Heart left ventricle (tissue), 13 donors: ENCODE data around the gene GGT5.

Experiments
- POLR2A ChIP-seq, 2 donors: fragments of 450-650 bp; IDR thresholded peaks; one replicate each; pipeline ENCODE4 v1.6.1; 2017; ENCODE audit warnings: antibody characterized with exemption in 2 of 2, mild to moderate bottlenecking in 2 of 2, moderate library complexity in 2 of 2
- TF ChIP-seq, protein P1 (sequence below), 12 donors: fragments of 200-600 bp; sonication (generic) in 4 of 12; IDR thresholded peaks; one replicate each; pipeline versions ENCODE4 v1.5.0 to v1.8.0; 2018 to 2022; ENCODE audit warnings: antibody characterized with exemption in 12 of 12, mild to moderate bottlenecking in 5 of 12
- donor health status: ischemic (EF 13 %, LVEDD 7.1; RV severe dilation, severe dysfunction).
- donor health status: DM: no; HTN: yes; CAD: no.
- donor health status: DM: no; HTN: no; CAD: no.
- donor health status: ischemic (EF 25% LVEDD 6.9; RV normal size, moderate dysfunction).
- donor health status: ischemic (EF 25% LVEDD 5.7; RV mildly dilated, moderate dysfunction).
- donor health status: ischemic (EF 35%, LVEDD 5.7; RV mildly dilated, moderate dysfunction).
- donor health status: nonischemic (EF 11% LVEDD 7.7; RV severe dilation, severe dysfunction).
- donor health status: DM: yes; HTN: yes; CAD: no.
- donor health status: PGD.
- donor health status: ischemic (EF 29% LVEDD 5.4; RV normal size, mild dysfunction).
- donor health status: nonischemic (EF 23%, LVEDD 6.1; RV moderate dilation, normal function).

DNA sequence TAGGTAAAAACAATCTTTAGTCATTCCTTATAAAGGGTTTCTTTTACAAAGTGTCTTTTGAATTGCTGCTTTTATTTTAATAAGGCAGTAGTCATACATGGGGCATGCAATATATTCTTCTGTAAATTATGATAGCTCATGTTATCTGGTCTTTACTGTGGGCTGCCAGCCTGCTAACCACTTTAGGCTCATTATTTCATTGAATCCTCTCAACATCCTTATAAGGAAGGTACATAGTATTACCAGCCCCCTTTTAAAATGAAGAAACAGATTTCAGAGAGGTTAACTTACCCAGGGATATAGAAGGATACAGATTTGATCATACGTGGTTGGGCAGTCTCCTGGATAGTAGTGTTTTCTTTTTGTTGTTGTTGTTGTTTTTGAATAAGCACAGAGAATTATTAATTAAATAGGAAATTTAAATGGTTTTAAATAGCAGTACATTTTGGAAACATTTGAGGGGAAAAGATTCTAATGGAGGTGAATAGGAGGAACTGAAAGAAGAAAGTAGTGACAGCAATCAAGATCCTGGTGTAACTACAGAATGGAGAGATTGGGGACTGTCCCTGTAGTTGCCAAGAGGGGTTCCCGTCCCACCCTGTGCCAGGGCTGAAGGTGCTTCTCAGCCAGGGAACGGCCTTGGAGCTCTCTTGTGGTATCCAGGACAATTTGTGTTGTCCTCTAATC, 46.8 kb upstream of the GGT5 start:
- TF ChIP-seq, protein P1, sequence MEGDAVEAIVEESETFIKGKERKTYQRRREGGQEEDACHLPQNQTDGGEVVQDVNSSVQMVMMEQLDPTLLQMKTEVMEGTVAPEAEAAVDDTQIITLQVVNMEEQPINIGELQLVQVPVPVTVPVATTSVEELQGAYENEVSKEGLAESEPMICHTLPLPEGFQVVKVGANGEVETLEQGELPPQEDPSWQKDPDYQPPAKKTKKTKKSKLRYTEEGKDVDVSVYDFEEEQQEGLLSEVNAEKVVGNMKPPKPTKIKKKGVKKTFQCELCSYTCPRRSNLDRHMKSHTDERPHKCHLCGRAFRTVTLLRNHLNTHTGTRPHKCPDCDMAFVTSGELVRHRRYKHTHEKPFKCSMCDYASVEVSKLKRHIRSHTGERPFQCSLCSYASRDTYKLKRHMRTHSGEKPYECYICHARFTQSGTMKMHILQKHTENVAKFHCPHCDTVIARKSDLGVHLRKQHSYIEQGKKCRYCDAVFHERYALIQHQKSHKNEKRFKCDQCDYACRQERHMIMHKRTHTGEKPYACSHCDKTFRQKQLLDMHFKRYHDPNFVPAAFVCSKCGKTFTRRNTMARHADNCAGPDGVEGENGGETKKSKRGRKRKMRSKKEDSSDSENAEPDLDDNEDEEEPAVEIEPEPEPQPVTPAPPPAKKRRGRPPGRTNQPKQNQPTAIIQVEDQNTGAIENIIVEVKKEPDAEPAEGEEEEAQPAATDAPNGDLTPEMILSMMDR (IDR thresholded peaks at IDR 0.05): no peak
- TF ChIP-seq POLR2A (IDR thresholded peaks at IDR 0.05): no peak
